GM21360 (cell line): ENCODE measurements around the gene OSBPL1A.

Experiments
- ATAC-seq: cut with Tn5 transposase; IDR thresholded peaks from one replicate; pipeline ENCODE4 v1.9.1; 2021; ENCODE audit warnings: mild to moderate bottlenecking, moderate library complexity; ENCODE audit not compliant: unreplicated experiment

OSBPL1A gene

GRCh38 chr18:24344509-24344908, 53.1 kb downstream of the OSBPL1A start:
- no peak for ATAC-seq

DNA sequence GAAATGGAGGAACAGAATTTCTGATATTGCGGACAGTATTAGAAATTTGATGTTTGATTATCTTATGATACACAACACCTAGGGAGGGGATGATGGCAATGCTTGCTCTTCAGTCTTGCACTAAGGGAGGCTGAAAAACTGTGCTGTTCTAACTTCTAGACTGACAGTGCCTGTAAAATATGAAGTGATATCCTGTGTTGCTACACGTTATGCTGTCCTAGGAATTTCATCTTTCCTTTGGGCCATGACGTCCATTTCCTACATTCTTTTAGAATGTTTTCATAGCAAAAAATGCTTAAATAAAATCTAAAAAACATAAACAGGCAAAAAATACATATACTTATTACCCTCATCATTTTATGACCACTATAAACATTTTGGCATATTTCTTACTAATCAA, 55.3 kb downstream of the OSBPL1A start:
- ATAC-seq = no peak

- no peak for ATAC-seq
Measured at GRCh38 chr18:24341361-24341760, 56.3 kb downstream of the OSBPL1A start.

DNA sequence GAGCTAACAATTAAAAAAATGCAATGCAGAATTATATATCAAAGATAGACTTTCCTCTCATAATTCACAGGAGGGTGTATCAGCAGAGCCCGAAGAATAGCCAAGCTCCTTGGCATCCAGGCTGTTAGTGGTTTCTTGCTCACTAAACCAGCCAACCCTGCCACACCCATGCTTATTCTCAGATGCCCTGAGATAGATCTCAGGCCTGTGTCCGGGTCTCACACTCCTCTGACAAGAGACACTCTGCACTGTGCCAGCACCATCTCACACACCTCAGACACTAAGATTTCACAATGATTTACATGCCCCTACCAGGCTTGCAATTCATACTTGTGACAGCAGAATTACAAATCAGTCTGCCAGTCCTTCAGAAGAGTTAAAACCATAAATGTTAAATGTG, 64.5 kb downstream of the OSBPL1A start:
- no peak for ATAC-seq

GRCh38 chr18:24326211-24326610, 71.4 kb downstream of the OSBPL1A start:
- ATAC-seq = no peak

DNA sequence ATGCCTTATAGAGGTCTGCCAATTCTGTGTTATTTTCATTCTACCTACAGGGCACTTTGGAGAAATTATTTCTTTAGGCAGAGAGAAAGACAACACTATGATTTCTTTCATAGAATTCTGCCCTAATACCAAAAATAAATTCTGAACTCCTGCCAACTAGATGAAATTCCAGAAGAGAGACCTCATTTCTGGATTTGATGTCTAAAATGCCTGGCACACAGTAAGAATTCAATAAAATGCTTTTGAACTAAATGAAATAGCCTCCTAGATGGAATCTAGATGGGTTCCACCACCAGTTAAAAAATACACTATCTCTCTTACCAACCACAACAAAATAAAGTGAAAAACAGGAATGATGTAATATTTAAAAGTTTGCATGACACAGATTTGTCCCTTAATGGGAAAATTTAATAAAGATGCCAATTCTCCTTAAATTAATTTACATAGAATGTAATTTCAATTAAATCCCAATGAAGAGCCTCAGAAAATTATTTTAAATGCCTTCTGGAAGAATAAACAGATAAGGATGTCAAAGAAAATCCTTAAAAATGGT, 75.0 kb downstream of the OSBPL1A start:
- ATAC-seq = no peak

DNA sequence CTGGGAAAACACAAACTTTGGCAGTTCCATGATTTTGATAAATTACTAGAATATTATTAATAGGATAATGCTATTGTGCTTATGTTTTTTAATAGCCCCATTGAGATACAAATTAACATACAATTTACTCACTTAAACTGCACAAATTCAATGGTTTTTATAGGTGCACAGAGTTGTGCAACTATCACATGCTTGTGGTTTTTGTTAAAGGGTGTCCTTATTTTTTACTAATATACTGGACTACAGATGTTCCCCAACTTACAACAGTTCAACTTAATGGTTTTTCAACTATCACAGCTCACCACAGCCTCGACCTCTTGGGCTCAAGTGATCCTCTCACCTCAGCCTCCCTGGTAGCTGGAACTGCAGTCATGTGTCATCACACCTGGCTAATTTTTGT, 76.6 kb downstream of the OSBPL1A start:
- ATAC-seq = no peak

DNA sequence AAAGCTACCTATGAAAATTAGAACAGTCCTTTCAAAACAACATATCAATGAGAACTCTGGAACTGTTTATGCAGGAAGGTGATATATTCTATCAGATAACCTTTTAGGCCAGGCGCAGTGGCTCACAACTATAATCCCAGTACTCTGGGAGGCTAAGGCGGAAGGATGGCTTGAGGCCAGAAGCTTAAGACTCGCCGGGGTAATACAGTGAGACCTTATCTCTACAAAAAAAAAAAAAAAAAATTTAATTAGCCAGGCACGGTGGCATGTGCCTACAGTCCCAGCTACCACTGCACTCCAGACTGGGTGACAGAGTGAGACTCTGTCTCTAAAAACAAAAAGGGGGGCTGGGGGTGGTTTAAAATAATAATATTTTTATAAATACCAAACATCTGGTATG, 77.9 kb downstream of the OSBPL1A start:
- no peak for ATAC-seq

GRCh38 chr18:24317370-24317769, 80.3 kb downstream of the OSBPL1A start:
- no peak for ATAC-seq

- no peak for ATAC-seq
Measured at GRCh38 chr18:24315170-24315569, 82.5 kb downstream of the OSBPL1A start.

DNA sequence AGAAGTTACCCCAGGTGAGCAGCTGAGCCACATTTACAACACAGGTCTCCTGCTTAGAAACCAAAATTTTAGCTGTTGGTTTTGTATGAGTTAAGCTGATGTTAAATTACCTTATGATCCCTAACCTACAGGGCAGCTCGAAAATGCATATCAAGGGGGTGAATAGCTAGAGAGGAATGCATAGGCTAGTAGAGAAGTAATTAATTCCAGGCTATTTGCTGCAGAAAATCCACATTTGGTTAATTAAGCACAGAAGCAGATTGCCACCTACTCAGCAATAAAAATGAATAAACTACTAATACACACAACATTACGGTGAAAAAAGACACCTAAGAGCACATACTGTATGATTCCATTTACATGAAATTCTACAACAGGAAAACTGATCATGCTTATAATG, 91.4 kb downstream of the OSBPL1A start:
- ATAC-seq = no peak

DNA sequence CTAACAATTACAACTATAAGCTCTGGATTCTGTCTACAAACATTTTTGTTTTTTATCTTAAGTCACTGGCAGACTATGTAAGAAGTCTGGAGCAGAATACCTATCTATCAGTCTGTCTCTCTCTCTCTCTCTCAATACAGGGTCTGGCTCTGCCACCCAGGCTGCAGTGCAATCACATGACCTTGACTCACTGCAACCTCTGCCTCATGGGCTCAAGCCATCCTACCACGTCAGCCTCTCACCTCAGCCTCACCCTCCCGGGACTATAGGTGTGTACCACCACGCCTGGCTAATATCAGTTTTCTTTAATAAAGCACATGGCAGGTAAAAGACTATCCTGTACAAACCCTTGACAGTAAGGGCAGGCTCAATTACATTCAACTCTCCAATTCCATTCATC, 96.9 kb downstream of the OSBPL1A start:
- no peak for ATAC-seq

DNA sequence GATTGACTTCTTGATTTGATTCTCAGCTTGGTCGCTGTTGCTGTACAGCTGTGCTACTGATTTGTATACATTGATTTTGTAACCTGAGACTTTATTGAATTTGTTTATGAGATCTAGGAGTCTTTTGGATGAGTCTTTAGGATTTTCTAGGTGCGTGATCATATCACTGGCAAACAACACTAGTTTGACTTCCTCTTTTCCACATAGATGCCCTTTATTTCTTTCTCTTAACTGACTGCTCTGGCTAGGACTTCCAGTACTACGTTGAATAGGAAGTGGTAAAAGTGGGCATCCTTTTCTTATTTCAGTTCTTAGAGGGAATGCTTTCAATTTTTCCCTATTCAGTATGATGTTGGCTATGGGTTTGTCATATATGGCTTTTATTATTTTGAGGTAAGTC, 101.3 kb downstream of the OSBPL1A start:
- no peak for ATAC-seq

GRCh38 chr18:24293254-24293653, 104.4 kb downstream of the OSBPL1A start:
- no peak for ATAC-seq

DNA sequence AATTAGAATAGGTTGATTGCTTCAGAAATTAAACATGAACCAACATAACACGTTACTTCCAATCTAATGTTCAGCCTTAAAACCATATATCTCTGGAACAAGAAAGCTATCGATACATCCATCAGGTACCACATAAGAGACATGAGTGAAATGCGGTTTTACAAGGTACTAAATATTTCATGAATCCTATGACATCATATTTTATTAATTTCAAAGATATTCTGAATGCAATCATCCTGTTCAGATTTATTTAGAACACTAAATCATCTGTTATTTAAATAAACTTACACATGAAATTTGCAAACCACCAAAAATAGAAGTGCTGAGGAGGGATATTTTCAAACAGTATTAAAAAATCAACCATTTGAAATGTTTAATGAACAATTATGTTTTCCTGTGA, 119.0 kb downstream of the OSBPL1A start:
- ATAC-seq = no peak

DNA sequence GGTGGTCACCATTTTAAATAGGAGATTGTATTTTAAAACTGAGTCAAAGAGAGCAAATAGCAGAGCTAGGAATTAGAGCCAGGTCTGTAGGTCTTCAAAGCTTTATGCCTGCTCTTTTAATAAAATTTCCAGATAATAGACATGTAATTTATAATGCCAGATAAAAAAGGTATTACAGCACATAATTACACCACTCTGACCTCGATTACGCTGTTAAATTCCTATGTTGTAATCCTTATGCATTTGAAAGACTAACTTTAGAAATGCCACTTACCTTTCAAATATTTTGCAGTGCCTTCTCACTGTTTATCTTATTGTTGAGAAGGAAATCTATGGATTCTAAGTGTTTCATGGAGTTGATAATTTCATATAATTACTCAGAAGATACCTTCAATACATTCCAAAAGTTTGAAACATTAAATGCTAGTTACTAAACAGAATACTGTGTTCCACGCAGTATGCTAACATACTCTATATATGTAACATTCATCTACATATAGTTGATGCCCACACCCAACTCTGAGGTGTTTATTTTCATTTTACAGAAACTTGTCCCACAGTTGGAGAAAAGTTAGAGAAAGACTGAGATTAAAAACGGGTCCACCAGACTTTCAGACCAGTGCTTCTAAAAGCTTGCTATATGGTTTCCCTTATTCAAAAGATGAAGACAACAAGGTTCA, 120.0 kb downstream of the OSBPL1A start:
- ATAC-seq = no peak

DNA sequence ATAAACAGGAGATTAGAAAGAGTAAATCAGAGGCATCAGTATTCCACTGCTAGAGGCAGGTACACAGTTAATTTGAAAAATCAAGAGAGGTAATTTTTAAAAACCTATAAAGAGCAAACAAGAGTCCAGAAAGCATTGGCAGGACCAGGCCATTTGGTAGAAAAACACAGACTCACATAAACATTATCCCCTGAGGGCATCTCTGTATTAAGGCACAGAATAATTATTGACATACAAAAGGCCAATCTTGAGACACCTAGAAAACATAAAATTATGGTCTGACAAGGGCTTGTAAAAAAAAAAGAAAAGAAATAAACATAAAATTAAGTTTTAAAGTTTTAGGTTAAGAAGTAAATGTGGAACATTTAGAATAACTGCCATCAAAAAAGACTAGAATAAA, 120.6 kb downstream of the OSBPL1A start:
- no peak for ATAC-seq

- ATAC-seq = no peak
Measured at GRCh38 chr18:24274837-24275236, 122.8 kb downstream of the OSBPL1A start.

DNA sequence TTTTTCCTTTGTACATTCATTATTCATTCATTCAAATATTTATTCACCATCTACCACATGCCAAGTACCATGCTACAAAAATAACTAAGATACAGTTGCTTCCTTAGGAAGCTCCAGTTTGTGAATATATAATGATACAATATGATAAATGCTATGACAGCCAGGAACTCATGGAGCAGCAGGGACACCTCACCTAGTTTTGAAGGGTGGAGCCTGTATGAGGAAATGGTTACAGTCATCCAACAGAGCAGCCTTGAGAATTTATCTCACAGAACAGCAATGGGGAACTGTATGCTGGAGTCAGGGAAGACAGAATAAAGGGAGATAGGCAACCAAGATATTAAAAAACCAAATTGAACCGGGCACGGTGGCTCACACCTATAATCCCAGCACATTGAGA, 124.0 kb downstream of the OSBPL1A start:
- ATAC-seq = no peak

DNA sequence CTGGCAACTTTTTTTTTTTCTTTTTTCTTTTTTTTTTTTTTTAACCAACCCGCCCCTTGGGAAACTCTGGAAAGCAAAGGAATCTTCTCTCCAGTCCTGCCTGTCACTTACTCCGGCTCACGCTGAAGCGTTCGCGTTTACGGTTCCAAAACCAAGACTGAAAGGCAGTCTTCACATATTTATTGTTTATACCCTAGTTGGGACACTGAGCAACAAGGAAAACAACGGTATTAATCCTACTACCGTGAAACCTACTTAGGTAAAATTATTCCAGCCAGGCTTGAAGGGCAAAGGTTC, 125.4 kb downstream of the OSBPL1A start:
- no peak for ATAC-seq

GRCh38 chr18:24271381-24272228, 126.0 kb downstream of the OSBPL1A start:
- ATAC-seq = peak; percentile 60

DNA sequence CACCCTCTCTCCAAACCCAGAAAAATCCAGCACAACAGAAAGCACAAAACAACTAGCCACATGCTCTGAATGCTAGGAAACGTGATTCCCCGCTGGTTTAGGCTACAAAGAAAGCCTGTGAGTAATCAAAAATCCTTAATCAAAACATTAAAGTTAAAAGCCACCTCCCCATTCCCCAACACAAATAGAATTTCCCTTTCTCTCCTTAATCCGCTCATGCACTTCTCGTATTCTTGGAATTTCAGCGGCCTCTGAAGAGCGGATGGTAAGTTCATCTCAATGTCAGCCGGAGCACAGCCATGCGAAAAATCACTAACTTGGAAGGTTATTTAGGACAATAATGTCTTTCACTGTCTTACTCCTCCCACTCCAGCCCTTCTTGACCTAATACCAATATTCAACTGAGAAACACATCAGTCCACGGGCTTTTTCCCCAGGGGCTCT, 126.7 kb downstream of the OSBPL1A start:
- no peak for ATAC-seq
